Stimulated activated CD4-positive, alpha-beta T cell treated with anti-CD3 and anti-CD28 coated beads, Interleukin-4, amount 100 ng/mL, for 4 hours (primary cell): ENCODE results near the gene LIPI.
"Not testable (repeated sequence)": the region's sequence is repeated elsewhere in the genome, so short reads cannot be mapped to it uniquely, and the experiment has no call there.

Experiments
- DNase-seq, 2 experiments: peaks; one replicate each; pipeline ENCODE4 v3.0.0-alpha.2; 2020

LIPI gene

DNA sequence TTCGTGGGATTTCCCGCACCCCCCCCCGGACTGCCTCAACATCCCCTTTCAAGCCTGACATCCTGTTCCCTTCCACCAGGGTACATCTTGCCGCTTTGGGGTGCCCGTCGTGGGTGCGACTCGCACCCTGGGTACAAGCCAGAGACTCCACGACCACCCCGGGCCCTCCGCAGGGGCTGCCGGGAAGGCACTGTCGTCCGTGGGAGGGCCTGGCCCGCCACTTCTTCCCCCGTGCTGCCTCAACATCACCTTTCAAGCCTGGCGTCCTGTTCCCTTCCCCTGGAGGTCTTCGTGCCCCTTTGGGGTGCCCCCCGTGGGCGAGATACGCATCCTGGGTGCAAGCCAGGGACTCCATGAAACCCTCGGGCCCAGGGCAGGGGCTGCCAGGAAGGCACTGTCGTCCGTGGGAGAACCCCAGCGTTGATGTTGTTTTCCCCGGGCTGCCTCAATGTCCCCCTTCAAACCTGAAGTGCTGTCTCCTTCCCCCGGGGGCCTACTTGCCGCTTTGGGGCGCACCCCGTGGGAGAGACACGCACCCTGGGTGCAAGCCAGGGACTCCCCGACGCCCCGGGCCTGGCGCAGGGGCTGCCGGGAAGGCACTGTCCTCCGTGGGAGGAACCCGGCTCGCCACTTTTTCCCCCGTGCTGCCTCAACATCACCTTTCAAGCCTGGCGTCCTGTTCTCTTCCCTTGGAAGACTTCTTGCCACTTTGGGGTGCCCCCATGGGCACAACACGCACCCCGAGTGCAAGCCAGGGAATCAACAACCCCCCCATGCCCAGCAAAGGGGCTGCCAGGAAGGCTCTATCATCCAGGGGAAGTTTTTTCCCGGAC lies 138.6 kb downstream of the LIPI start:
- no peak for DNase-seq

DNA sequence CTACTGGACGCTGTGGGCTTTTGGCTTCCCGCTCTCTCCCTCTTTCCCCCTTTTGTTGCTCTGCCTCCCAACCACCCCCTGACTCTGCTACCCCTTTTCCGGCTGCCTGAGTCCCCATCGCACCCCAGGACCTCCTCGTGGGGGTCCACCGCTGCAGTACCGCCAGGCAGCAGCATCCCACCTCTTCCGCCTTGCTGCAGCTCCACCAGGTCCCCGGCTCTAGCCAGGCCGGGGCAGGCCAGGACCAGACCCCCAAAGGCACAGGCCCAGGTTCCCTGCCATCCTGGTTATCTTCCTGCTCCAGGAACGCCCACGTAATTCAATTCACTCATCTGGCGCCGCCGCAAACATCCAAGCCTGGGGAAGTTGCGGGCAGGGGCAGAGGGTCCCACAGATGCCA lies 139.8 kb downstream of the LIPI start:
- DNase-seq, result no peak

DNA sequence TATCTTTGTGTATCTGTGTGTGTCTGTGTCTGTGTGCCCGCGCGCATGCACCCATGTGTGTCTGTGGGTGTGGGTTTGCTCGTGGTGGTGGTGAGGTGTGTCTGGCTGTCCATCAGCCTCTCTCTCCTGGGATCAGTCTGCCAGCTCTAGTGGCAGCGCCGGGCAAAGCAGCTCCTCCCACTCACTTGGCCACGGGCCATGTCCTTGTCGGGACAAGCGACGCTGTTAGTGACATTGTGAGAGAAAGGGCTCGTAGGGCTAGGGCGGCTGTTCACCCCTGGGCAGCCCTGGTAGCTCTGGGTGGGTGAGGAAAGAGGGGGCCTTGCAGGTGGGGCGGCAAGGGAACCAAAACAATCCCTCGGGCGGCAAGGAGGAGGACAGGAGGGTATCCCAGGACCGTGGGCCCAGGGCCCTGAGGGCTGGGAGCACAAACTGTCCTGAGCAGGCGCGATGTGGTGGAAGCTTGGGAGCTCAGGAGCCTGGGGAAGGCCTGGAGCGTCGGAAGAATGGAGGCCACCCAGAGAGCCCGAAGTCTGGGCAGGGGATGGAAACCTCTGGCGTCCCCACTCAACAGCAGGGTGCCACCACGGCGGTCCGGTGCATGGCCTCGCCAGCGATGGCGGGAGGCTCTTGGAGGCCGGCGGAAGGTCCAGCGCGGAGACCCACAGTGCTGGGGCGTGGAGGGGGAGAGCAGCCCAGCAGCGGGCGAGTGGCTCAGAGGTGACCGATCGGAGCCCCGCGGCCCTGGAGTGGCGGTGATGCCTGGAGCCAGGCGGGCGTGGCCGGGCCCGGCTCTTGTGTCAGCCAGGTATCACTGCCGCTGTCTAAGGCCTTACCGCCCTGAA lies 140.5 kb downstream of the LIPI start:
- no peak for DNase-seq

DNA sequence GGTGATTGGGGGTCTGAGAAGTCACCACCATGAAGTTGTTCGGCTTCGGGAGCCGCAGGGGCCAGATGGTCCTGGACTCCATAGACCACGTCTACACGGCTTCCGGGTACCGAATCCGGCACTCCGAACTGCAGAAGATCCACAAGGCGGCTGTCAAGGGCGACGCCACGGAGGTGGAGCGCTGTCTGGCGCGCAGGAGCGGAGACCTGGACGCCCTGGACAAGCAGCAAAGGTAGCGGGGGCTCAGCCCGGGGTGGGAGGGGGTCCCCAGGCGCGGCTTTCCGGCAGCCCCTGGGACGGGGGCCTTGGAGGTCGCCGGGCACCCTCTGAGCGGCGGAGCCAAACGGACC lies 146.5 kb downstream of the LIPI start:
- no peak for DNase-seq

DNA sequence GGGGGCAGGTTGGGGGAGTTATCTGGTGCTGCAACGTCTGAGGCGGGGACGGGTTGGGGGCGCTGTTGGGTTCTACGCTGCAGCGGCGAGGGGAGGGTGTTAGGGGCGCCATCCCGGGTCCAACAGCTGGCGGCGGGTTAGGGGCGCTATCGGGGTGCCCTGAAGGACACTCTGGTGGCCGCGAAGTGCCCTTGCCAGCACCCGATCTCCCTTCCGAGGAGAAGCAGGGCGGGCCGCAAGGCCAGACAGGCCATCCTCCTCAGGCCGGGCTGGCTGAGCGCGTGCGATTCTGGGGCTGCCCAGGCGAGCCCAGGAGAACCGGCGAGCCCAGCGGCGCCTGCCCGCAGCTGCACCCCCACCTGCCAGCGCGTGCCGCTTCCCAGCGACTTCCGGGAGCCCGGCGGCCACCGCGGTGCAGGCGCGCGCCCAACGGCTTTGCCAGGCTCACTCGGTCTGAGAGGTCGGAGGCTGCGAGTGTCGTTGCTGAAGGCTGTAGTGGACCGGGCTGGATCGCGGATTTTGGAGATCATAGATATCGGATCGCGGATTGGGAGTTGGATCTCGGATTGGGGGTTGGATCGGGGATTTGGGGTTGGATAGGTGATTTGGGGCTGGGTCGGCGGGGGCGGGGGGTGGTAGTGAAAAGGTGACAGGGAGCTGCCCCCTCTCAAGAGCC lies 147.0 kb downstream of the LIPI start:
- not testable (repeated sequence) for DNase-seq

DNA sequence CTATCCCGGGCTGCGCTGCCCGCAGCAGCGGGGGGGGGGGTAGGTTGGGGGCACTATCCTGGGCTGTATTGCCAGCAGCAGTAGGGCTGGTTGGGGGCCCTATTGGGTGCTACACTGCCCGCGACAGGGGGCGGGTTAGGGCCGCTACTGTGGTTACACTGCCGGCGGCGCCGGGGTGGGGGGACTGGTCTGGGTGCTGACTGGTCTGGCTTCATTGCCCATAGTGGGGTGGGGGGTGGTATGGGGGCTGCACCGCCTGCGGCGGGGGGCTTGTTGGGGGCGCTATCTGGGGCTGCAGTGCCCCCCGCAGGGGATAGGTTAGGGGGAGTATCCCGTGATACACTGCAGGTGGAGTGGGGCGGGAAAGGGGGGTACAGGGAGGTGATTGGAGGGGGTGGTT lies 148.1 kb downstream of the LIPI start:
- not testable (repeated sequence) for DNase-seq

DNA sequence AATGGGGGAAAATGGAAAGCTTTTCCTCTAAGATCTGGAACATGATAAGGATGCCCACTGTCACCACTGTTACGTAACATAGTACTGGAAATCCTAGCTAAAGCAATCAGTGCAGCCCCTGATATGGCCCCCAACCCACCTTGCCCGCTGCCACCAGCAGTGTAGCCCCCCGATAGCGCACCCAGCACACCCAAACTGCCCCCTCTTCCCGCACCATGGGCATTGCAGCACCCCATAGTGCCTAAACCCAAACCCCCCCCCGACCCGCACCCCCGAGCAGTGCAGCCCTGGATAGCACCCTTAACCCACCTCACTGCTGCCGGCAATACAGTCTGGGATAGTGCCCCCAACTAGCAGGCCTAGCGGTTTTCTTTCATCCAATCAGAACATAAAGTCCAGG lies 148.9 kb downstream of the LIPI start:
- DNase-seq, result not testable (repeated sequence)

DNA sequence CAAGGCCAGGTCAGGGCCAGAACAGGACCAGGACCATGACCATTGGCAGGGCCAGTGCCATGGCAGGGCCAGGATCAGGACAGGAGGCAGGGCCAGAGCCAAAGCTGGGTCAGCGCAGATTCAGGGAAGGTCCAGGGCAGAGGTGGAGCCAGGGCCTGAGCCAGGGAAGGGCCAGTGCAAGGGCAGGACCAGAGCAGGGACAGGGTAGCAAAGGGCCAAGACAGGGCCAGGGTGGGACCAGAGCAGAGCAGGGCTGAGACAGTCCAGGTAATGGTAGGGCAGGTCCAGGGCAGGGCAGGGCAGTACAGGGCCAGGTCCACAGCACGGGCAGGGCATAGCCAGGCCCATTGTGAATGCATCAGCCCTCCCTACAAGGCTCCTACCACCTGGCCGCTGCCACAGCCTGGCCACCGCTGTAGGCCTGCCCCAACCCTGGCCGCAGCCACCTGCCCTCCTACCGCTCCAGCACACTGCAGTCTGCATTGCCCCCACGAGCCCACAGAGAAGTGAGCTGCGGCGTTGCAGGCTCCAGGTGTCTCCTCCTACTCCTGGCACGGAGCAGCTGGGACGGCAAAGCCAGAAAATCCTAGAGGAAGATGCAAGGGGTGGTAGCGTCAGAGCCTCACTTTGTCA lies 151.6 kb downstream of the LIPI start:
- not testable (repeated sequence) for DNase-seq
